ENCODE results near the gene LAMTOR4. TPM values are rescaled to one million over a fixed set of nuclear protein-coding genes. Genes with fewer than 3 reads are reported as not detected.

Gene LAMTOR4
- total and polyA plus RNA-seq, 2 of the 13 experiments (the other 11 are each of a cell fraction or from before 2014, with no cell fraction given): 115 to 118 TPM

- TF ChIP-seq TBX3 (IDR thresholded peaks at IDR 0.05; ENCODE audit: borderline replicate concordance): peak; percentile 76; the same call in 1 of the 2 replicates
- no peak for TF ChIP-seq PHF5A (CRISPR knock-in tag; IDR thresholded peaks at IDR 0.05; ENCODE audit: low read depth, unreplicated experiment)
- no peak for TF ChIP-seq KMT2B (CRISPR knock-in tag; IDR thresholded peaks at IDR 0.05)
- TF ChIP-seq ZMYM3 (CRISPR knock-in tag; IDR thresholded peaks at IDR 0.05): no peak
- no peak for TF ChIP-seq ZNF44 (CRISPR knock-in tag; IDR thresholded peaks at IDR 0.05)
- peak; percentile 78; the same call in 1 of the 2 replicates for TF ChIP-seq MAZ (IDR thresholded peaks at IDR 0.05; ENCODE audit: borderline replicate concordance, low read depth, low read length)
- no peak for TF ChIP-seq MAZ (CRISPR knock-in tag; IDR thresholded peaks at IDR 0.05; ENCODE audit: low read depth)
- peak; percentile 89 for TF ChIP-seq ATF7 (IDR thresholded peaks at IDR 0.05)
- peak; percentile 95 for TF ChIP-seq ATF7 (CRISPR knock-in tag; IDR thresholded peaks at IDR 0.05)
- TF ChIP-seq, protein P1, sequence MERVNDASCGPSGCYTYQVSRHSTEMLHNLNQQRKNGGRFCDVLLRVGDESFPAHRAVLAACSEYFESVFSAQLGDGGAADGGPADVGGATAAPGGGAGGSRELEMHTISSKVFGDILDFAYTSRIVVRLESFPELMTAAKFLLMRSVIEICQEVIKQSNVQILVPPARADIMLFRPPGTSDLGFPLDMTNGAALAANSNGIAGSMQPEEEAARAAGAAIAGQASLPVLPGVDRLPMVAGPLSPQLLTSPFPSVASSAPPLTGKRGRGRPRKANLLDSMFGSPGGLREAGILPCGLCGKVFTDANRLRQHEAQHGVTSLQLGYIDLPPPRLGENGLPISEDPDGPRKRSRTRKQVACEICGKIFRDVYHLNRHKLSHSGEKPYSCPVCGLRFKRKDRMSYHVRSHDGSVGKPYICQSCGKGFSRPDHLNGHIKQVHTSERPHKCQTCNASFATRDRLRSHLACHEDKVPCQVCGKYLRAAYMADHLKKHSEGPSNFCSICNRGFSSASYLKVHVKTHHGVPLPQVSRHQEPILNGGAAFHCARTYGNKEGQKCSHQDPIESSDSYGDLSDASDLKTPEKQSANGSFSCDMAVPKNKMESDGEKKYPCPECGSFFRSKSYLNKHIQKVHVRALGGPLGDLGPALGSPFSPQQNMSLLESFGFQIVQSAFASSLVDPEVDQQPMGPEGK (CRISPR knock-in tag; IDR thresholded peaks at IDR 0.05): peak; percentile 77
- TF ChIP-seq, protein P2, sequence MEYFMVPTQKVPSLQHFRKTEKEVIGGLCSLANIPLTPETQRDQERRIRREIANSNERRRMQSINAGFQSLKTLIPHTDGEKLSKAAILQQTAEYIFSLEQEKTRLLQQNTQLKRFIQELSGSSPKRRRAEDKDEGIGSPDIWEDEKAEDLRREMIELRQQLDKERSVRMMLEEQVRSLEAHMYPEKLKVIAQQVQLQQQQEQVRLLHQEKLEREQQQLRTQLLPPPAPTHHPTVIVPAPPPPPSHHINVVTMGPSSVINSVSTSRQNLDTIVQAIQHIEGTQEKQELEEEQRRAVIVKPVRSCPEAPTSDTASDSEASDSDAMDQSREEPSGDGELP (IDR thresholded peaks at IDR 0.05; ENCODE audit: borderline replicate concordance, low read depth): peak; percentile 46; the same call in 1 of the 2 replicates
- no peak for TF ChIP-seq ZNF704 (CRISPR knock-in tag; IDR thresholded peaks at IDR 0.05; ENCODE audit: borderline replicate concordance)
- TF ChIP-seq ZNF543 (CRISPR knock-in tag; IDR thresholded peaks at IDR 0.05): no peak
- peak; percentile 94 for TF ChIP-seq RXRA (CRISPR knock-in tag; IDR thresholded peaks at IDR 0.05)
- TF ChIP-seq ZNF609 (CRISPR knock-in tag; IDR thresholded peaks at IDR 0.05; ENCODE audit: borderline replicate concordance): peak; percentile 43; the same call in 1 of the 2 replicates
- no peak for TF ChIP-seq ZNF672 (CRISPR knock-in tag; IDR thresholded peaks at IDR 0.05)
- TF ChIP-seq NFRKB (IDR thresholded peaks at IDR 0.05): no peak
- TF ChIP-seq ZNF546 (CRISPR knock-in tag; conservative IDR thresholded peaks at IDR 0.05): no peak
- TF ChIP-seq, protein P3, sequence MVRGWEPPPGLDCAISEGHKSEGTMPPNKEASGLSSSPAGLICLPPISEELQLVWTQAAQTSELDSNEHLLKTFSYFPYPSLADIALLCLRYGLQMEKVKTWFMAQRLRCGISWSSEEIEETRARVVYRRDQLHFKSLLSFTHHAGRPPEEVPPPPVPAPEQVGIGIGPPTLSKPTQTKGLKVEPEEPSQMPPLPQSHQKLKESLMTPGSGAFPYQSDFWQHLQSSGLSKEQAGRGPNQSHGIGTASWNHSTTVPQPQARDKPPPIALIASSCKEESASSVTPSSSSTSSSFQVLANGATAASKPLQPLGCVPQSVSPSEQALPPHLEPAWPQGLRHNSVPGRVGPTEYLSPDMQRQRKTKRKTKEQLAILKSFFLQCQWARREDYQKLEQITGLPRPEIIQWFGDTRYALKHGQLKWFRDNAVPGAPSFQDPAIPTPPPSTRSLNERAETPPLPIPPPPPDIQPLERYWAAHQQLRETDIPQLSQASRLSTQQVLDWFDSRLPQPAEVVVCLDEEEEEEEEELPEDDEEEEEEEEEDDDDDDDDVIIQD (CRISPR knock-in tag; IDR thresholded peaks at IDR 0.05; ENCODE audit: low read depth): 0 out of 2 replicates have a peak, but pooled peaks have one; percentile 48
Measured at GRCh38 chr7:100157334-100158228, 8.9 kb downstream of the LAMTOR4 start (continued).
